H1 (cell line): Measurements from ENCODE around the gene TNFAIP8. TPM values are rescaled to one million over a fixed set of nuclear protein-coding genes. Genes with fewer than 3 reads are reported as not detected.

Experiments
- GABPA ChIP-seq: IDR thresholded peaks from 2 replicates; pipeline ENCODE4 v1.6.1; 2011; ENCODE audit warnings: mild to moderate bottlenecking, low read length, moderate library complexity, borderline replicate concordance; ENCODE audit not compliant: insufficient read depth
- polyA plus RNA-seq, 7 experiments: library from polyadenylated mRNA; depleted of rRNA in 3 of 7; stranded (reverse) in 5 of 7; unstranded in 2 of 7; fragments of >200 nt in 5 of 7; fragments of 200-250 nt in 2 of 7; gene quantifications; 1 replicate in 5 of 7; 2 replicates in 1 of 7; 4 replicates in 1 of 7; pipeline versions ENCODE4 v1.2.1 to v1.2.3, GENCODE V29; 2011 to 2013; ENCODE audit warnings: missing spikeins in 2 of 7, mixed read lengths in 2 of 7
- total RNA-seq: library from RNA; stranded (reverse); fragmentation: NEBNext Ultra II Directional; extraction: Animal tissue kit (Norgen Biotek cat#: 25700); gene quantifications from 2 replicates; pipeline ENCODE4 v1.2.1, GENCODE V29; 2021

The TNFAIP8 gene
- total and polyA plus RNA-seq, 2 of the 8 experiments (the other 6 are each of a cell fraction or from before 2014, with no cell fraction given): 12.4 to 19.3 TPM

- no peak for TF ChIP-seq GABPA
Measured at GRCh38 chr5:119316086-119316485, 39.7 kb upstream of the TNFAIP8 start (continued).
